SK-MEL-5 (cell line): ENCODE results near the gene CCNQ. TPM values are rescaled to one million over a fixed set of nuclear protein-coding genes. Genes with fewer than 3 reads are reported as not detected.

ENCODE experiments used
- DNase-seq: peaks from one replicate; pipeline ENCODE4 v3.0.0-alpha.2; 2016; ENCODE audit warnings: low read depth, low spot score
- in situ Hi-C: cut with HindIII; loops from 2 replicates; pipeline ENCODE4 v1.10.0; 2016; ENCODE audit warnings: low sequenced_read_pairs, high pct_unique_total_duplicates, low pct_unique_long_range_greater_than_20kb
- total RNA-seq: library from RNA; depleted of rRNA; stranded (reverse); fragments of >200 nt; shearing (Covaris generic); gene quantifications from 2 replicates; pipeline ENCODE4 v1.2.3, GENCODE V29; 2014

Gene CCNQ
- total RNA-seq, 1 experiment from 2014 or later, result 44.4 TPM

- no peak for DNase-seq
- in situ Hi-C loops, result no loop called here
These were observed 10.0 kb downstream of the CCNQ start for GRCh38 chrX:153588782-153589446.

- DNase-seq, result no peak
- in situ Hi-C loops, result no loop called here
These were observed 10.7 kb downstream of the CCNQ start for GRCh38 chrX:153588021-153588781.

GRCh38 chrX:153587342-153587741, 11.6 kb downstream of the CCNQ start:
- DNase-seq, result no peak
- in situ Hi-C loops, result no loop called here

- DNase-seq, result no peak
- in situ Hi-C loops, result no loop called here
These were observed 13.1 kb downstream of the CCNQ start for GRCh38 chrX:153585827-153586226.

GRCh38 chrX:153583433-153583832, 15.5 kb downstream of the CCNQ start:
- in situ Hi-C loops, result no loop called here
- no peak for DNase-seq

- DNase-seq, result peak; percentile 69
- in situ Hi-C loops, result no loop called here
These were observed 16.0 kb downstream of the CCNQ start for GRCh38 chrX:153582896-153583295.

GRCh38 chrX:153580700-153581386, 18.1 kb downstream of the CCNQ start:
- in situ Hi-C loops, result no loop called here
- DNase-seq, result peak; percentile 53

- in situ Hi-C loops, result no loop called here
- DNase-seq, result no peak
These were observed 20.1 kb downstream of the CCNQ start for GRCh38 chrX:153578889-153579288.

- DNase-seq, result no peak
- in situ Hi-C loops, result no loop called here
These were observed 20.6 kb downstream of the CCNQ start for GRCh38 chrX:153578200-153578835.

- in situ Hi-C loops, result no loop called here
These were observed 22.0 kb downstream of the CCNQ start for GRCh38 chrX:153576961-153577360.

GRCh38 chrX:153576239-153576870, 22.6 kb downstream of the CCNQ start:
- in situ Hi-C loops, result no loop called here
- DNase-seq, result no peak

More at GRCh38 chrX:153576961-153577360, 22.0 kb downstream of the CCNQ start:
- DNase-seq, result no peak

- in situ Hi-C loops, result no loop called here
These were observed 25.0 kb downstream of the CCNQ start for GRCh38 chrX:153573984-153574383.

GRCh38 chrX:153572601-153573000, 26.3 kb downstream of the CCNQ start:
- in situ Hi-C loops, result no loop called here
- DNase-seq, result no peak

More at GRCh38 chrX:153573984-153574383, 25.0 kb downstream of the CCNQ start:
- DNase-seq, result peak; percentile 3

- in situ Hi-C loops, result no loop called here
- no peak for DNase-seq
These were observed 27.4 kb downstream of the CCNQ start for GRCh38 chrX:153571534-153571908.

GRCh38 chrX:153569475-153569874, 29.5 kb downstream of the CCNQ start:
- DNase-seq, result no peak
- in situ Hi-C loops, result no loop called here

- in situ Hi-C loops, result no loop called here
- DNase-seq, result no peak
These were observed 30.4 kb downstream of the CCNQ start for GRCh38 chrX:153568451-153569011.

GRCh38 chrX:153565996-153566580, 32.9 kb downstream of the CCNQ start:
- peak; percentile 26 for DNase-seq
- in situ Hi-C loops, result no loop called here
